Ovary (tissue), 9 donors: Measurements from ENCODE around the gene TBXAS1. TPM values are rescaled to one million over a fixed set of nuclear protein-coding genes. Genes with fewer than 3 reads are reported as not detected.
"Not testable (repeated sequence)": the region's sequence is repeated elsewhere in the genome, so short reads cannot be mapped to it uniquely, and the experiment has no call there.

Experiments used
- DNase-seq, 5 donors: peaks; one replicate each; pipeline ENCODE4 v3.0.0-alpha.2; 2019 to 2020
- H3K27ac ChIP-seq, 2 donors: fragments of 200-600 bp; one replicate each; pipeline versions ENCODE4 v1.5.1 to v1.8.0; 2019 to 2022
- H3K27me3 ChIP-seq: fragments of 200-600 bp; one replicate; pipeline ENCODE4 v1.8.0; 2022
- H3K36me3 ChIP-seq: fragments of 200-600 bp; sonication (generic); one replicate; pipeline ENCODE4 v1.5.1; 2019
- H3K4me1 ChIP-seq: one replicate; pipeline ENCODE4 v1.8.1; 2013; ENCODE audit warnings: mild to moderate bottlenecking, moderate library complexity; ENCODE audit not compliant: insufficient read depth
- H3K4me3 ChIP-seq: fragments of 200-600 bp; sonication (generic); one replicate; pipeline ENCODE4 v1.5.1; 2017
- H3K9me3 ChIP-seq, 2 donors: fragments of 200-600 bp in 1 of 2; sonication (generic) in 1 of 2; one replicate each; pipeline versions ENCODE4 v1.5.1 to v1.8.1; 2013 to 2019; ENCODE audit warnings: mild to moderate bottlenecking in 1 of 2, moderate library complexity in 1 of 2
- EP300 ChIP-seq: sonication (generic); formaldehyde crosslinking; IDR thresholded peaks from one replicate; pipeline ENCODE4 v1.6.1; 2017; ENCODE audit warnings: antibody characterized with exemption
- POLR2A ChIP-seq: fragments of 450-650 bp; IDR thresholded peaks from one replicate; pipeline ENCODE4 v1.6.1; 2017; ENCODE audit warnings: antibody characterized with exemption, mild to moderate bottlenecking, moderate library complexity
- WGBS, 3 donors: extraction: QIAGEN DNeasy Blood & Tissue Kit in 1 of 3; methylation state at CpG; one replicate each; pipeline versions ENCODE4 v1.1.5 to v1.1.7; 2013 to 2017; 5-methylcytosine and 5-hydroxymethylcytosine counted together
- intact Hi-C, 4 donors: fragments of 100-400 bp; cut with DNase I; formaldehyde crosslinking; loops; one replicate each; pipeline versions ENCODE4 v1.11.0 to v1.15.1; 2022 to 2023
- polyA plus RNA-seq, 2 donors: library from polyadenylated mRNA; stranded (reverse); fragments of 200-250 nt in 1 of 2; fragments of 350-450 nt in 1 of 2; fragmentation: Illumina TruSeq in 1 of 2; extraction: RNeasy Lipid Tissue Mini Kit (QIAGEN cat#74804) in 1 of 2; gene quantifications; one replicate each; pipeline ENCODE4 v1.2.3, GENCODE V29; 2013 to 2014
- total RNA-seq, 7 donors: library from RNA; depleted of rRNA in 2 of 7; stranded (reverse); fragments of >200 nt in 2 of 7; fragmentation: NEBNext Ultra II Directional in 3 of 7; extraction: Animal tissue kit (Norgen Biotek cat#: 25700) in 3 of 7; gene quantifications; one replicate each; pipeline versions ENCODE4 v1.1.0 to v1.2.4, GENCODE V29; 2016 to 2023
- TF ChIP-seq, protein P1 (sequence below), 3 donors: fragments of 450-650 bp in 2 of 3; fragments of 200-600 bp in 1 of 3; IDR thresholded peaks; one replicate each; pipeline versions ENCODE4 v1.5.1 to v1.8.0; 2016 to 2022; ENCODE audit warnings: antibody characterized with exemption in 3 of 3, mild to moderate bottlenecking in 1 of 3
- donor health status: DM: no; HTN: no; CAD: no; lungs with moderate emphysema.
- donor health status: DM: no; HTN: no; CAD: no.
- donor health status: Bipolar disorder and iron deficiency.
- donor health status: DM: yes; HTN: yes; CAD: no.
- donor health status: DM: no; HTN: no; CAD: no.
- donor health status: DM: yes; HTN: yes; CAD: no.

Gene TBXAS1
- total and polyA plus RNA-seq, 9 donors, result 3.1 to 16.8 (median 9.0) TPM

- intact Hi-C loops, result no loop called here
- Histone ChIP-seq H3K4me3 (no peak overlapping the region), H3K4me1 (no peaks in the 10 kb centered on the region), H3K27me3 (no peaks in the 10 kb centered on the region), H3K36me3 (no peaks in the 10 kb centered on the region), H3K9me3 (no peaks in the 10 kb centered on the region), H3K27ac (no peak overlapping the region)
- TF ChIP-seq, protein P1, sequence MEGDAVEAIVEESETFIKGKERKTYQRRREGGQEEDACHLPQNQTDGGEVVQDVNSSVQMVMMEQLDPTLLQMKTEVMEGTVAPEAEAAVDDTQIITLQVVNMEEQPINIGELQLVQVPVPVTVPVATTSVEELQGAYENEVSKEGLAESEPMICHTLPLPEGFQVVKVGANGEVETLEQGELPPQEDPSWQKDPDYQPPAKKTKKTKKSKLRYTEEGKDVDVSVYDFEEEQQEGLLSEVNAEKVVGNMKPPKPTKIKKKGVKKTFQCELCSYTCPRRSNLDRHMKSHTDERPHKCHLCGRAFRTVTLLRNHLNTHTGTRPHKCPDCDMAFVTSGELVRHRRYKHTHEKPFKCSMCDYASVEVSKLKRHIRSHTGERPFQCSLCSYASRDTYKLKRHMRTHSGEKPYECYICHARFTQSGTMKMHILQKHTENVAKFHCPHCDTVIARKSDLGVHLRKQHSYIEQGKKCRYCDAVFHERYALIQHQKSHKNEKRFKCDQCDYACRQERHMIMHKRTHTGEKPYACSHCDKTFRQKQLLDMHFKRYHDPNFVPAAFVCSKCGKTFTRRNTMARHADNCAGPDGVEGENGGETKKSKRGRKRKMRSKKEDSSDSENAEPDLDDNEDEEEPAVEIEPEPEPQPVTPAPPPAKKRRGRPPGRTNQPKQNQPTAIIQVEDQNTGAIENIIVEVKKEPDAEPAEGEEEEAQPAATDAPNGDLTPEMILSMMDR (IDR thresholded peaks at IDR 0.05), result no peak
- TF ChIP-seq POLR2A (no peak), EP300 (no peak)
- DNase-seq, result no peak
- 56 to 69% (median 67%) methylated on average over 15 of the region's 15 CpGs for WGBS, 3 donors
These were observed 13.5 kb downstream of the TBXAS1 start for GRCh38 chr7:139842401-139843210.

DNA sequence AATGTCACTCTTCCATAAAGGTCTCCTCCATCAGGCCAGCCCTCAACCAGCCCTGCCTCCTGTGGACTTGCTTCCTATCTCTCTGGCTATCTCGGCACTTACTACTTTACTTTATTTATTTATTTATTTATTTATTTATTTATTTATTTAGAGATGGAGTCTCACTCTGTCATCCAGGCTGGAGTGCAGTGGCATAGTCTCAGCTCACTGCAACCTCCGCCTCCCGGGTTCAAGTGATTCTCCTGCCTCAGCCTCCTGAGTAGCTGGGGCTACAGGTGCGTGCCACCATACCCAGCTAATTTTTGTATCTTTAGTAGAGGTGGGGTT is 14.1 kb downstream of the TBXAS1 start:
- H3K27ac ChIP-seq, H3K4me1 ChIP-seq, H3K27me3 ChIP-seq, DNase-seq, H3K36me3 ChIP-seq, H3K4me3 ChIP-seq, intact Hi-C loops, H3K9me3 ChIP-seq: not testable (repeated sequence)
- 96 to 97% (median 97%) methylated on average over 4 of the region's 4 CpGs for WGBS, 3 donors

DNA sequence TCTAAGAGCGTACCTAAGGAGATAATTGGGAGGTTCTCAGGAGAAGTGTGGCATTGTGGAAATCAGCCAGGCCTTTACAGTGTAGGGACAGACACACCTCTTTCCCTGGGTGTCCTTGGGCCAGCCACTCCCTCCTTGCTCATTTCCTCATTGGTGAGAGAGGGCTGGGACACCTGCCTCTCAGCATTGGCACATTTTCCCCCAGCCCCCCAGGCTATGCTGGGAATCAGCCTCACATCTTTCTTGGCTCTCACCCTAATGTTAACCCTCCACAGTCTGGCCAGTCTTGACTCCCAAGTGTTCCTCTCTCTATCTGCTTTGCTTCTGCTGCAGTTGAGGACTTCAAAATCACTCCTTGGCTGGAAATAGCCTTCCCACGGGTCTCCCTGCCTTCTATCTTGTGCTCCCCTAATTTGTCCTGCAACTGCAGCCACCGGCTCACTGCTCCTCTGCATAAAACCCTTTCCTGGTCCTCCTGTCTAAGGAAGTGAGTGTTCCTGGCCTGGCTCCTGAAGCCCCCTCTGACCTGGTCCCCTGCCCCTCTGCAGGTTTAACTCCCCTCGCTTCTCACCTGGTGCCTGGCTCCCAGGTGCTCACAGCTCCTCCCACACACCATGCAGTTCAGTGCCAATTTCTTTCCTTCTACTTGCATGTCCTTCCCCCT is 15.8 kb downstream of the TBXAS1 start:
- Histone ChIP-seq H3K27me3 (no peaks in the 10 kb centered on the region), H3K27ac (no peak overlapping the region), H3K4me1 (no peaks in the 10 kb centered on the region), H3K4me3 (no peak overlapping the region), H3K36me3 (no peaks in the 10 kb centered on the region), H3K9me3 (no peaks in the 10 kb centered on the region)
- TF ChIP-seq EP300 (no peak), POLR2A (no peak)
- TF ChIP-seq, protein P1 (IDR thresholded peaks at IDR 0.05), result no peak
- DNase-seq, result no peak
- intact Hi-C loops, result no loop called here
- 65 to 67% (median 66%) methylated on average over 4 of the region's 4 CpGs for WGBS, 3 donors

DNA sequence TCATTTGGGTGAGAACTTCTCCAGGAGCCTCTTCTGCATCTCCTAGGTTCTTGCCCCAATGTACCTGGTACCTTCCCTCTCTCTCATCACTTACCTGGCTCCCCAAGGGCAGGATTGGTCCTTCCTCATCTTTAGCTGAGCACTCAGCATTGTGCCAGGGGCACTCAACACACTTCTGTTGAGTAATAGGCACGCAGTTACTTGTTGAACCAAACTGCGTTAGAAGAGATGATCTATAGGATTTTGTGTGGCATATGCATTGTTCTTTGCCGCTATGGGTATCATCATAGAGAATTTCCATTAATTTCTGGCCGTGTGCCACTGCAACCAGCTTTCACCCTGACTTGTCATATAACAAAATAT is 16.4 kb downstream of the TBXAS1 start:
- intact Hi-C loops, result no loop called here
- WGBS, 3 donors, result 76 to 81% (median 78%) methylated on average over 4 of the region's 4 CpGs
- no peak for DNase-seq

More for the DNA sequence above, 16.4 kb downstream of the TBXAS1 start:
- no peaks in the 10 kb centered on the region for H3K9me3 ChIP-seq
- no peaks in the 10 kb centered on the region for H3K36me3 ChIP-seq
- H3K4me3 ChIP-seq, result no peak overlapping the region
- no peaks in the 10 kb centered on the region for H3K4me1 ChIP-seq
- no peaks in the 10 kb centered on the region for H3K27me3 ChIP-seq
- H3K27ac ChIP-seq, result no peak overlapping the region
- TF ChIP-seq POLR2A, result no peak
- no peak for TF ChIP-seq EP300
- TF ChIP-seq, protein P1 (IDR thresholded peaks at IDR 0.05), result no peak
